Measurements from ENCODE around the gene PHKB.

- TF ChIP-seq EZH2phosphoT487 (IDR thresholded peaks at IDR 0.05; ENCODE audit: insufficient read depth, low read depth) (no peak), EZH2 (IDR thresholded peaks at IDR 0.05; ENCODE audit: insufficient read depth, poor library complexity, severe bottlenecking) (no peak)
Observed at GRCh38 chr16:47627721-47628120, 166.6 kb downstream of the PHKB start.

Measured in GM23248 (cell line).